Mesothelial cell of epicardium (in vitro differentiated cells): Measurements from ENCODE around the gene CUTA. TPM values are rescaled to one million over a fixed set of nuclear protein-coding genes. Genes with fewer than 3 reads are reported as not detected.
A peak's percentile ranks its signal among the peaks of the same experiment; 100 is the strongest.

ENCODE experiments used
- DNase-seq, 2 experiments: peaks; one replicate each; pipeline ENCODE4 v3.0.0; 2021; ENCODE audit warnings: low spot score in 2 of 2; ENCODE audit not compliant: unreplicated experiment in 2 of 2
- H3K27ac Mint-ChIP-seq: 2 replicates; pipeline ENCODE4 v1.8.0; 2021; ENCODE audit warnings: mixed read lengths
- H3K27me3 Mint-ChIP-seq: 2 replicates; pipeline ENCODE4 v1.8.0; 2021; ENCODE audit warnings: low read depth, mixed read lengths
- H3K36me3 Mint-ChIP-seq: 2 replicates; pipeline ENCODE4 v1.8.0; 2021; ENCODE audit warnings: mixed read lengths
- H3K4me1 Mint-ChIP-seq: 2 replicates; pipeline ENCODE4 v1.8.0; 2021; ENCODE audit warnings: mixed read lengths
- H3K4me3 Mint-ChIP-seq: 2 replicates; pipeline ENCODE4 v1.8.0; 2021; ENCODE audit warnings: mild to moderate bottlenecking, moderate library complexity, mixed read lengths
- H3K9me3 Mint-ChIP-seq: 2 replicates; pipeline ENCODE4 v1.8.0; 2021; ENCODE audit warnings: mixed read lengths
- CTCF ChIP-seq: fragments of 200-600 bp; sonication (generic); IDR thresholded peaks from one replicate; pipeline ENCODE4 v1.5.0; 2021; ENCODE audit warnings: antibody characterized with exemption; ENCODE audit not compliant: unreplicated experiment
- total RNA-seq: library from RNA; stranded (reverse); gene quantifications from 3 replicates; pipeline ENCODE4 v1.2.1, GENCODE V29; 2021

CUTA gene
- total RNA-seq, 1 donor from 2014 or later: 239 TPM

GRCh38 chr6:33438978-33439594 lies 21.2 kb upstream of the CUTA start:
- Mint-ChIP-seq H3K4me3 (no peak overlapping the region), H3K9me3 (no peaks in the 10 kb centered on the region), H3K36me3 (peaks cover 35% of the 10 kb centered on the region), H3K4me1 (peaks cover 2% of the 10 kb centered on the region), H3K27me3 (no peaks in the 10 kb centered on the region), H3K27ac (no peak overlapping the region)
- TF ChIP-seq CTCF: no peak
- DNase-seq: no peak

- Mint-ChIP-seq H3K4me3 (no peak overlapping the region), H3K36me3 (peaks cover 35% of the 10 kb centered on the region), H3K9me3 (no peaks in the 10 kb centered on the region), H3K4me1 (peaks cover 14% of the 10 kb centered on the region), H3K27me3 (no peaks in the 10 kb centered on the region), H3K27ac (no peak overlapping the region)
- no peak for DNase-seq
- TF ChIP-seq CTCF: no peak
Observed at GRCh38 chr6:33437666-33438065, 19.8 kb upstream of the CUTA start.

- Mint-ChIP-seq H3K4me3 (no peak overlapping the region), H3K27ac (no peak overlapping the region), H3K9me3 (no peaks in the 10 kb centered on the region), H3K27me3 (no peaks in the 10 kb centered on the region), H3K4me1 (peaks cover 37% of the 10 kb centered on the region), H3K36me3 (peaks cover 35% of the 10 kb centered on the region)
- TF ChIP-seq CTCF: no peak
- DNase-seq: no peak
Observed at GRCh38 chr6:33434961-33435360, 17.1 kb upstream of the CUTA start.

GRCh38 chr6:33433544-33434191 lies 15.8 kb upstream of the CUTA start:
- DNase-seq: no peak
- Mint-ChIP-seq H3K4me1 (peaks cover 48% of the 10 kb centered on the region), H3K4me3 (peak overlapping the region; percentile 7), H3K9me3 (no peaks in the 10 kb centered on the region), H3K36me3 (peaks cover 29% of the 10 kb centered on the region), H3K27ac (peak overlapping the region; percentile 30), H3K27me3 (no peaks in the 10 kb centered on the region)
- TF ChIP-seq CTCF: no peak

GRCh38 chr6:33433001-33433543 lies 15.2 kb upstream of the CUTA start:
- Mint-ChIP-seq H3K4me3 (peak overlapping the region; percentile 21), H3K36me3 (peaks cover 23% of the 10 kb centered on the region), H3K27ac (peak overlapping the region; percentile 75), H3K4me1 (peaks cover 54% of the 10 kb centered on the region), H3K9me3 (no peaks in the 10 kb centered on the region), H3K27me3 (no peaks in the 10 kb centered on the region)
- DNase-seq: no peak
- no peak for TF ChIP-seq CTCF
